ENCODE data around the gene RPL19.
"Not testable (repeated sequence)": the region's sequence is repeated elsewhere in the genome, so short reads cannot be mapped to it uniquely, and the experiment has no call there.

The RPL19 gene

GRCh38 chr17:39200070-39200879 lies at the start of gene RPL19:
Gene RPL19, plus strand, starts transcription at chr17:39200283. Its CDS starts 62 bp downstream, at chr17:39200345.
- peak in 56 of 58 donors; percentile 49 to 90 (median 78) for DNase-seq

GRCh38 chr17:39150795-39151149 lies 49.3 kb upstream of the RPL19 start:
- no peak for DNase-seq

- DNase-seq = no peak
Observed at GRCh38 chr17:39151150-39151942, 48.7 kb upstream of the RPL19 start, which contains the start of gene PLXDC1. Gene PLXDC1, minus strand, starts transcription at chr17:39151637. Its CDS starts 200 bp downstream, at chr17:39151437.

- DNase-seq = peak in 8 of 58 donors; percentile 8 to 68 (median 48)
Observed at GRCh38 chr17:39151943-39152818, 47.9 kb upstream of the RPL19 start.

- peak in 57 of 58 donors; percentile 67 to 97 (median 87) for DNase-seq
Observed at GRCh38 chr17:39153599-39154051, 46.5 kb upstream of the RPL19 start.

GRCh38 chr17:39155654-39156053 lies 44.4 kb upstream of the RPL19 start:
- no peak for DNase-seq

GRCh38 chr17:39156491-39156890 lies 43.6 kb upstream of the RPL19 start:
- DNase-seq = no peak

GRCh38 chr17:39158623-39159022 lies 41.5 kb upstream of the RPL19 start:
- DNase-seq = no peak

- no peak for DNase-seq
Observed at GRCh38 chr17:39161962-39162361, 38.1 kb upstream of the RPL19 start.

- peak in 50 of 58 donors; percentile 20 to 87 (median 53) for DNase-seq
Observed at GRCh38 chr17:39164675-39165143, 35.4 kb upstream of the RPL19 start.

GRCh38 chr17:39165178-39165840 lies 34.8 kb upstream of the RPL19 start:
- no peak for DNase-seq

- no peak for DNase-seq
Observed at GRCh38 chr17:39165841-39166349, 34.2 kb upstream of the RPL19 start, which contains the start of gene ARL5C. Gene ARL5C, minus strand, starts transcription at chr17:39166161. Its CDS starts 401 bp downstream, at chr17:39165760.

GRCh38 chr17:39166437-39167335 lies 33.4 kb upstream of the RPL19 start:
- no peak for DNase-seq

GRCh38 chr17:39167476-39167875 lies 32.6 kb upstream of the RPL19 start:
- DNase-seq = peak in 27 of 58 donors; percentile 10 to 61 (median 25)

- DNase-seq = not testable (repeated sequence)
Observed at GRCh38 chr17:39168503-39168902, 31.6 kb upstream of the RPL19 start.

- DNase-seq = no peak
Observed at GRCh38 chr17:39169101-39169500, 31.0 kb upstream of the RPL19 start.

GRCh38 chr17:39169518-39169917 lies 30.6 kb upstream of the RPL19 start:
- no peak for DNase-seq

GRCh38 chr17:39170109-39170508 lies 30.0 kb upstream of the RPL19 start:
- DNase-seq = no peak

GRCh38 chr17:39170558-39170957 lies 29.5 kb upstream of the RPL19 start:
- DNase-seq = no peak

All from anterior cingulate cortex (tissue), 58 donors.